ENCODE data around the gene MACROD2. TPM values are rescaled to one million over a fixed set of nuclear protein-coding genes. Genes with fewer than 3 reads are reported as not detected.

Gene MACROD2
- total RNA-seq, 1 experiment from 2014 or later = 3.1 TPM

GRCh38 chr20:15991279-15991678, 1996.0 kb downstream of the MACROD2 start:
- H3K27me3 Mint-ChIP-seq (ENCODE audit: insufficient read depth, unreplicated experiment) = no peaks in the 10 kb centered on the region
- no TSS peak for BruUV-seq (replicated peaks)
- peaks cover 5% of the 10 kb centered on the region for H3K9me3 Mint-ChIP-seq (ENCODE audit: unreplicated experiment)
- no peak overlapping the region for H3K4me3 Mint-ChIP-seq (ENCODE audit: unreplicated experiment)
- no peak for DNase-seq (ENCODE audit: unreplicated experiment)
- intact Hi-C loops (cut with micrococcal nuclease) = no loop called here
- CTCF ChIA-PET = interaction anchor here (0.7 to 1.2 kb wide), 4 partner anchors 12 to 319 kb away, joined by 3 to 4 read pairs (median 4); no protein-coding TSS in a partner anchor
- POLR2A ChIA-PET = interaction anchor here (0.5 to 1.0 kb wide), 3 partner anchors 22 to 873 kb away, joined by 3 to 4 read pairs (median 3); no protein-coding TSS in a partner anchor
- H3K27ac Mint-ChIP-seq (ENCODE audit: low read depth, unreplicated experiment) = no peak overlapping the region
- H3K4me1 Mint-ChIP-seq (ENCODE audit: insufficient read depth, unreplicated experiment) = peaks cover 8% of the 10 kb centered on the region
- no peak for TF ChIP-seq CTCF (IDR thresholded peaks at IDR 0.05; ENCODE audit: unreplicated experiment)
- H3K36me3 Mint-ChIP-seq (ENCODE audit: insufficient read depth, unreplicated experiment) = no peaks in the 10 kb centered on the region

GRCh38 chr20:15992564-15992963, 1997.2 kb downstream of the MACROD2 start:
- no peaks in the 10 kb centered on the region for H3K27me3 Mint-ChIP-seq (ENCODE audit: insufficient read depth, unreplicated experiment)
- peak; percentile 16 for DNase-seq (ENCODE audit: unreplicated experiment)
- peaks cover 6% of the 10 kb centered on the region for H3K9me3 Mint-ChIP-seq (ENCODE audit: unreplicated experiment)
- H3K4me1 Mint-ChIP-seq (ENCODE audit: insufficient read depth, unreplicated experiment) = peaks cover 8% of the 10 kb centered on the region
- TF ChIP-seq CTCF (IDR thresholded peaks at IDR 0.05; ENCODE audit: unreplicated experiment) = no peak
- H3K4me3 Mint-ChIP-seq (ENCODE audit: unreplicated experiment) = no peak overlapping the region
- BruUV-seq (replicated peaks) = no TSS peak
- CTCF ChIA-PET = interaction anchor here (1.1 kb wide), 1 partner anchor 31 kb away, joined by 3 read pairs; no protein-coding TSS in a partner anchor
- POLR2A ChIA-PET = interaction anchor here (0.7 kb wide), 1 partner anchor 48 kb away, joined by 3 read pairs; no protein-coding TSS in a partner anchor
- H3K27ac Mint-ChIP-seq (ENCODE audit: low read depth, unreplicated experiment) = peak overlapping the region; percentile 52
- H3K36me3 Mint-ChIP-seq (ENCODE audit: insufficient read depth, unreplicated experiment) = no peaks in the 10 kb centered on the region
- intact Hi-C loops (cut with micrococcal nuclease) = no loop called here

- H3K27me3 Mint-ChIP-seq (ENCODE audit: insufficient read depth, unreplicated experiment) = no peaks in the 10 kb centered on the region
- DNase-seq (ENCODE audit: unreplicated experiment) = no peak
- peaks cover 6% of the 10 kb centered on the region for H3K9me3 Mint-ChIP-seq (ENCODE audit: unreplicated experiment)
- ChIA-PET CTCF (no interaction called here), POLR2A (no interaction called here)
- no peaks in the 10 kb centered on the region for H3K4me1 Mint-ChIP-seq (ENCODE audit: insufficient read depth, unreplicated experiment)
- intact Hi-C loops (cut with micrococcal nuclease) = no loop called here
- no peaks in the 10 kb centered on the region for H3K36me3 Mint-ChIP-seq (ENCODE audit: insufficient read depth, unreplicated experiment)
- no peak for TF ChIP-seq CTCF (IDR thresholded peaks at IDR 0.05; ENCODE audit: unreplicated experiment)
- no peak overlapping the region for H3K4me3 Mint-ChIP-seq (ENCODE audit: unreplicated experiment)
- H3K27ac Mint-ChIP-seq (ENCODE audit: low read depth, unreplicated experiment) = no peak overlapping the region
- no TSS peak for BruUV-seq (replicated peaks)
Observed at GRCh38 chr20:16000112-16000511, 2004.8 kb downstream of the MACROD2 start.

- no peak for TF ChIP-seq CTCF (IDR thresholded peaks at IDR 0.05; ENCODE audit: unreplicated experiment)
- POLR2A ChIA-PET = no interaction called here
- H3K36me3 Mint-ChIP-seq (ENCODE audit: insufficient read depth, unreplicated experiment) = no peaks in the 10 kb centered on the region
- BruUV-seq (replicated peaks) = no TSS peak
- H3K27ac Mint-ChIP-seq (ENCODE audit: low read depth, unreplicated experiment) = no peak overlapping the region
- H3K9me3 Mint-ChIP-seq (ENCODE audit: unreplicated experiment) = peaks cover 1% of the 10 kb centered on the region
- no peak overlapping the region for H3K4me3 Mint-ChIP-seq (ENCODE audit: unreplicated experiment)
- CTCF ChIA-PET = no interaction called here
- intact Hi-C loops (cut with micrococcal nuclease) = no loop called here
- H3K27me3 Mint-ChIP-seq (ENCODE audit: insufficient read depth, unreplicated experiment) = no peaks in the 10 kb centered on the region
- no peak for DNase-seq (ENCODE audit: unreplicated experiment)
- no peaks in the 10 kb centered on the region for H3K4me1 Mint-ChIP-seq (ENCODE audit: insufficient read depth, unreplicated experiment)
Observed at GRCh38 chr20:16001286-16001685, 2006.0 kb downstream of the MACROD2 start.

All from MCF 10A (cell line).